Breast epithelium (tissue), 3 donors: ENCODE measurements around the gene UFSP1.
"Not testable (repeated sequence)": the region's sequence is repeated elsewhere in the genome, so short reads cannot be mapped to it uniquely, and the experiment has no call there.

ENCODE experiments used
- POLR2A ChIP-seq: fragments of 450-650 bp; IDR thresholded peaks from one replicate; pipeline ENCODE4 v1.6.1; 2016; ENCODE audit warnings: antibody characterized with exemption, mild to moderate bottlenecking, moderate library complexity
- TF ChIP-seq, protein P1 (sequence below), 3 donors: fragments of 450-650 bp; IDR thresholded peaks; one replicate each; pipeline ENCODE4 v1.5.1; 2016 to 2017; ENCODE audit warnings: antibody characterized with exemption in 3 of 3, mild to moderate bottlenecking in 3 of 3, moderate library complexity in 3 of 3

DNA sequence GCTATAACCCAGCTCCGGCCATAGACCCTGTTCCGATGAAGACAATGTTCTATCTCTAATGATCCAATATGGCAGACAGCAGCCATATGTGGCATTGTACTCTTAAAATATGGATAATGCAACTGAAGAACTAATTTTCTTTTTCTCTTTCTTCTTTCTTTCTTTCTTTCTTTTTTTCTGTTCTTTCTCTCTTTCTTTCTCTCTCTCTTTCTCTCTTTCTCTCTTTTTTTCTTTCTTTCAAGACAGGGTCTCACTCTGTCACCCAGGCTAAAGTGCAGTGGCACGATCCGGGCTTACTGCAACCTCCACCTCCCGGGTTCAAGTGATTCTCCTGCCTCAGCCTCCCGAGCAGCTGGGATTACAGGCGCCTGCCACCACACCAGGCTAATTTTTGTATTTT is 46.7 kb upstream of the UFSP1 start:
- not testable (repeated sequence) for TF ChIP-seq POLR2A
- TF ChIP-seq, protein P1, sequence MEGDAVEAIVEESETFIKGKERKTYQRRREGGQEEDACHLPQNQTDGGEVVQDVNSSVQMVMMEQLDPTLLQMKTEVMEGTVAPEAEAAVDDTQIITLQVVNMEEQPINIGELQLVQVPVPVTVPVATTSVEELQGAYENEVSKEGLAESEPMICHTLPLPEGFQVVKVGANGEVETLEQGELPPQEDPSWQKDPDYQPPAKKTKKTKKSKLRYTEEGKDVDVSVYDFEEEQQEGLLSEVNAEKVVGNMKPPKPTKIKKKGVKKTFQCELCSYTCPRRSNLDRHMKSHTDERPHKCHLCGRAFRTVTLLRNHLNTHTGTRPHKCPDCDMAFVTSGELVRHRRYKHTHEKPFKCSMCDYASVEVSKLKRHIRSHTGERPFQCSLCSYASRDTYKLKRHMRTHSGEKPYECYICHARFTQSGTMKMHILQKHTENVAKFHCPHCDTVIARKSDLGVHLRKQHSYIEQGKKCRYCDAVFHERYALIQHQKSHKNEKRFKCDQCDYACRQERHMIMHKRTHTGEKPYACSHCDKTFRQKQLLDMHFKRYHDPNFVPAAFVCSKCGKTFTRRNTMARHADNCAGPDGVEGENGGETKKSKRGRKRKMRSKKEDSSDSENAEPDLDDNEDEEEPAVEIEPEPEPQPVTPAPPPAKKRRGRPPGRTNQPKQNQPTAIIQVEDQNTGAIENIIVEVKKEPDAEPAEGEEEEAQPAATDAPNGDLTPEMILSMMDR (IDR thresholded peaks at IDR 0.05) = not testable (repeated sequence)
